ENCODE data around the gene CD79B. TPM values are rescaled to one million over a fixed set of nuclear protein-coding genes. Genes with fewer than 3 reads are reported as not detected.

CD79B gene
- total and polyA plus RNA-seq, 2 of the 8 experiments (the other 6 are each of a cell fraction or from before 2014, with no cell fraction given): 1.5 to 3.9 TPM

DNA sequence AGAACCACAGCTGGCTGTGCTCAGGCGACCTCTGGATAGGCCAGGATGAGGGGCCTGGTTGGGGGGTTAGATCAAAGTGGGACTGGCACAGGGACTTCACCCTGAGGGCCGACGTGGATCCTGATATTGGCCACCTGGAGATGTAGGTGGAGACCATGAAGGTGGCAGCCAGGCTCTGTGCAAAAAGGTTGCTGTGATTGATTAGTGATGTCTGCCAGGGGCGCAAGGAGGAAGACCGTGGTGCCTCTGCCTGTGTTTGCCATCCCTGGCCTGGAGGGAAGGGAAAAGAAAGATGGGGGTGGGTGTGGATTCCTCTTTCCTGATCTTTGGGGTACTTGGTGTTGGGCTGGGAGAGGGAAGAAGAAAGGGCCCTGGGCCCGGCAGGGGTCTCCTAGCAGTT lies 41.1 kb upstream of the CD79B start:
- no peaks in the 10 kb centered on the region for H3K23me2 ChIP-seq (ENCODE audit: low read depth, low read length)
- H2AFZ ChIP-seq (ENCODE audit: low read length): no peak overlapping the region; the same call in 1 of the 2 replicates
- ChIA-PET CTCF (ENCODE audit: partially characterized antibody) (interaction anchor here (0.9 to 18.4 kb wide), 6 partner anchors 10 to 62 kb away, joined by 3 to 219 read pairs (median 6); partner anchors contain the start of gene CSHL1), POLR2A (ENCODE audit: partially characterized antibody) (interaction anchor here (1.8 to 2.4 kb wide), 2 partner anchors 8 to 20 kb away, joined by 4 to 8 read pairs; no protein-coding TSS in a partner anchor)
- H3K9me3 ChIP-seq (ENCODE audit: insufficient read depth in 2 of 2, low read depth in 1 of 2, low read length in 1 of 2): no peaks in the 10 kb centered on the region
- no peak overlapping the region for H2AK5ac ChIP-seq (ENCODE audit: low read depth, low read length)
- H3K4ac ChIP-seq (replicated peaks; ENCODE audit: insufficient read length, low read depth, low read length): no peak overlapping the region
- H2BK5ac ChIP-seq (ENCODE audit: low read depth, low read length): no peak overlapping the region
- 90% methylated on average over 6 of the region's 6 CpGs; no CpG with 5 or more reads in 1 of the 2 experiments for WGBS, 2 experiments (ENCODE audit: extremely low coverage in 1 of 2, insufficient coverage in 1 of 2, insufficient read length in 1 of 2, insufficient replicate concordance in 2 of 2, low coverage in 1 of 2, low lambda C conversion rate in 2 of 2, missing lambda C conversion rate in 1 of 2)
- H2BK120ac ChIP-seq (replicated peaks; ENCODE audit: low read depth, low read length): no peak overlapping the region
- H4K8ac ChIP-seq (ENCODE audit: extremely low read depth, insufficient read depth, low read length): no peak overlapping the region
- H3K79me2 ChIP-seq (ENCODE audit: control insufficient read depth in 1 of 2, insufficient read depth in 2 of 2, low read length in 2 of 2): no peaks in the 10 kb centered on the region
- H4K5ac ChIP-seq (ENCODE audit: insufficient read length, low read depth, low read length): no peak overlapping the region
- no peak overlapping the region for H3K14ac ChIP-seq (ENCODE audit: insufficient read length)
- H3K79me1 ChIP-seq (ENCODE audit: low read depth, low read length): no peaks in the 10 kb centered on the region
- no peaks in the 10 kb centered on the region for H3K36me3 ChIP-seq (ENCODE audit: control insufficient read depth in 2 of 4, insufficient read depth in 4 of 4, low read length in 3 of 4)
- H2BK20ac ChIP-seq (ENCODE audit: low read length): no peak overlapping the region
- H2BK12ac ChIP-seq (ENCODE audit: low read depth, low read length): no peak overlapping the region
- FAIRE-seq (no peak), DNase-seq (ENCODE audit: low read depth in 1 of 2, low spot score in 2 of 2) (no peak)
- no peak overlapping the region for H3K56ac ChIP-seq (replicated peaks; ENCODE audit: insufficient read length, low read depth, low read length)
- H3K9ac ChIP-seq (replicated peaks in 1 of 4; ENCODE audit: extremely low read depth in 1 of 4, low read depth in 3 of 4, low read length in 3 of 4): no peak overlapping the region
- no peak overlapping the region for H3K18ac ChIP-seq (ENCODE audit: extremely low read depth, low read length)
- no peaks in the 10 kb centered on the region for H4K20me1 ChIP-seq (replicated peaks in 1 of 2; ENCODE audit: control insufficient read depth in 1 of 2, insufficient read depth in 2 of 2, low read length in 2 of 2)
- H4K91ac ChIP-seq (replicated peaks; ENCODE audit: insufficient read length, low read length): no peak overlapping the region
- peaks cover 0 to 7% (median under 1%) of the 10 kb centered on the region in 4 experiments; a peak in 4 of 7 replicates for H3K4me1 ChIP-seq (replicated peaks in 1 of 4; ENCODE audit: control insufficient read depth in 3 of 4, insufficient read depth in 4 of 4, low read length in 3 of 4)
- no peak overlapping the region for H3K27ac ChIP-seq (ENCODE audit: low read depth, low read length)
- no peak overlapping the region for H3K4me2 ChIP-seq (ENCODE audit: insufficient read depth in 1 of 2, low read depth in 2 of 2, low read length in 2 of 2)
- TF ChIP-seq GABPA (IDR thresholded peaks at IDR 0.05; ENCODE audit: borderline replicate concordance, insufficient read depth, low read length): no peak
- TF ChIP-seq KDM1A (IDR thresholded peaks at IDR 0.05; ENCODE audit: borderline replicate concordance, low read length): no peak
- no peaks in the 10 kb centered on the region for H3K27me3 ChIP-seq (replicated peaks in 1 of 4; ENCODE audit: control insufficient read depth in 3 of 4, extremely low read depth in 1 of 4, insufficient read depth in 3 of 4, low read length in 3 of 4)
- H3K23ac ChIP-seq (ENCODE audit: insufficient read length): no peak overlapping the region
- no peak overlapping the region for H2BK15ac ChIP-seq (ENCODE audit: low read length)
- no peak overlapping the region for H3K4me3 ChIP-seq (ENCODE audit: extremely low read depth in 1 of 4, insufficient read depth in 2 of 4, low read depth in 3 of 4, low read length in 4 of 4)
